Central memory CD8-positive, alpha-beta T cell (primary cell): ENCODE data around the gene CD28.
"Not testable (repeated sequence)": the region's sequence is repeated elsewhere in the genome, so short reads cannot be mapped to it uniquely, and the experiment has no call there.

Experiments used
- ATAC-seq: fragments of 150-1000 bp; cut with Tn5 transposase; replicated peaks from 2 replicates; pipeline ENCODE4 v1.10.0; 2022; ENCODE audit warnings: mild to moderate bottlenecking, moderate FRiP score, moderate number of reproducible peaks; ENCODE audit not compliant: poor library complexity, severe bottlenecking; ENCODE audit errors: extremely low read depth
- DNase-seq, 2 donors: peaks; one replicate each; pipeline ENCODE4 v3.0.0; 2021; ENCODE audit warnings: low spot score in 2 of 2
- H3K27ac Mint-ChIP-seq: one replicate; pipeline ENCODE4 v1.8.0; 2022; ENCODE audit warnings: low read depth, mild to moderate bottlenecking, moderate library complexity, mixed read lengths
- H3K27me3 Mint-ChIP-seq: one replicate; pipeline ENCODE4 v1.8.0; 2022; ENCODE audit warnings: mixed read lengths
- H3K36me3 Mint-ChIP-seq: one replicate; pipeline ENCODE4 v1.8.0; 2022; ENCODE audit warnings: mild to moderate bottlenecking, moderate library complexity, mixed read lengths; ENCODE audit not compliant: insufficient read depth
- H3K4me1 Mint-ChIP-seq: one replicate; pipeline ENCODE4 v1.8.0; 2022; ENCODE audit warnings: mixed read lengths
- H3K4me3 Mint-ChIP-seq: one replicate; pipeline ENCODE4 v1.8.0; 2022; ENCODE audit warnings: mild to moderate bottlenecking, moderate library complexity, mixed read lengths
- H3K9me3 Mint-ChIP-seq: one replicate; pipeline ENCODE4 v1.8.0; 2022; ENCODE audit warnings: mixed read lengths

CD28 gene

GRCh38 chr2:203690441-203691047, 15.9 kb upstream of the CD28 start:
- peak overlapping the region; percentile 59 for H3K4me3 Mint-ChIP-seq

GRCh38 chr2:203691149-203691548, 15.3 kb upstream of the CD28 start:
- DNase-seq (no peak), ATAC-seq (no peak)
- Mint-ChIP-seq H3K9me3 (no peaks in the 10 kb centered on the region), H3K27ac (no peak overlapping the region), H3K27me3 (no peaks in the 10 kb centered on the region), H3K4me1 (peaks cover 16% of the 10 kb centered on the region), H3K36me3 (no peaks in the 10 kb centered on the region), H3K4me3 (no peak overlapping the region)

More at GRCh38 chr2:203690441-203691047, 15.9 kb upstream of the CD28 start:
- Mint-ChIP-seq H3K27me3 (no peaks in the 10 kb centered on the region), H3K9me3 (no peaks in the 10 kb centered on the region), H3K27ac (peak overlapping the region; percentile 69), H3K36me3 (no peaks in the 10 kb centered on the region), H3K4me1 (peaks cover 16% of the 10 kb centered on the region)
- ATAC-seq: no peak
- no peak for DNase-seq

DNA sequence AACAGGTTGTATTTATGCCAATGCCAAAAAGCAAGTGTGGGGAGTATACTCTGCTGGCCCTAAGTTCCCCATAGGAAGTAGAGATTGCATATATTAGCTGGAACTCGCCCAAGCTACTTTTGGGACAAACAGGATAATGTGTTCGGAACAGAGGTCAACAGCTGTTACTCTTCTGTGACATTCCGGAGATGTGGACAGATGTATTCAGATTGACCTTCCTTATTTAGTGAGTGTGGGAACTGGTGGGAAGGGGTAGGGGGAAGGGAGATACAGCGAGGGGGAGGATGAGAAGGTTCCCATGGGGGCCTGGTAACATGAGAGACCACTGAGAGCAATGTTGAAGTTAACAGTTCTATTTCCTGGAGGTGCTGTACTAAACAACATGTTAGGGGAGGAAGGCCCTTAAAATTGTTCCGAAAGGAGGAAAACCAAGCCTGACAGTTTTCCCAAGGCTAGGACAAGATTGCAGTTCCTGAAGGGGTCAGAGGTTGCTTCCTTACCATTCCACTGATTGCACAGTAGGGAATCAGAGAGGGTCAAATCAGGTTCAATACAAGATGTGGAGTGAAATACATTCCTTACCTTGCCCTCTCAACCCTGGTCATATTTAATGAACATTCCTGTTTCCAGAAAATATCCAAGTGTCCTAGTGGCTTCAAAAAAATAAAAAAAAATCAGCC, 14.3 kb upstream of the CD28 start:
- Mint-ChIP-seq H3K27ac (no peak overlapping the region), H3K36me3 (no peaks in the 10 kb centered on the region), H3K4me3 (no peak overlapping the region), H3K9me3 (no peaks in the 10 kb centered on the region), H3K27me3 (no peaks in the 10 kb centered on the region), H3K4me1 (peaks cover 16% of the 10 kb centered on the region)
- no peak for DNase-seq
- ATAC-seq: no peak

DNA sequence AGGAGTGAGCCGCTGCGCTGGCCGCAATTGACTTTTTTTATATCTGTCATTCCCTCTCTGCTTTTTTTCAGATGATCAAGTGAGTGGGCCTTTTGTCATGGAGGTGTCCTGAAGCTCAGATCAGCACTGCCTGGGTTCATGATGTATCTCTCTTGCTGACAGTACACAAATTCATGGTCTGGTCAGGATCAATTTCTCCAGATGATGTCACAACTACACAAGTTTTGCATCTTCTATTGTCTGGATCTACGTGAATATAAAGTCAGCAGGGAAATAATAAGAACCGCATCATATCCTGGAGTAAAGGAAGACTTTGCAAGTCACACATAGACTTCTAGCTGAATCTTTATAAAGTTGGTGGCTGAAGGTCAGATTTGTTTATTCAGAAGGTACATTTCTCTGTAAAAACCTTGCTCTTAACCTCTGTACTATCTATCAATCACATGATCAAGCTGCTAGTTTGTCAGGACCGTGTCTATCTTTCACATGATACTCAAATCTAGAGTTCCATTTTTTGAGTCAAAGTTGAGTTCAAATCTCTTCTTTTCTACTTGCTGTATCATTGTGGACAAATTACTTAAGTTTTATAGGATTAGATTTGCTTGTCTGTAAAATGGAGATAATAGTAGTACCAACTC, 13.1 kb upstream of the CD28 start:
- Mint-ChIP-seq H3K4me3 (no peak overlapping the region), H3K4me1 (peaks cover 16% of the 10 kb centered on the region), H3K36me3 (no peaks in the 10 kb centered on the region), H3K27me3 (no peaks in the 10 kb centered on the region), H3K27ac (no peak overlapping the region), H3K9me3 (no peaks in the 10 kb centered on the region)
- no peak for ATAC-seq
- DNase-seq: no peak

- peaks cover 16% of the 10 kb centered on the region for H3K4me1 Mint-ChIP-seq
- no peak overlapping the region for H3K4me3 Mint-ChIP-seq
- ATAC-seq (no peak), DNase-seq (no peak)
- H3K36me3 Mint-ChIP-seq: no peaks in the 10 kb centered on the region
- H3K9me3 Mint-ChIP-seq: no peaks in the 10 kb centered on the region
- H3K27ac Mint-ChIP-seq: no peak overlapping the region
- H3K27me3 Mint-ChIP-seq: no peaks in the 10 kb centered on the region
Measured at GRCh38 chr2:203694191-203694590, 12.2 kb upstream of the CD28 start.

- Mint-ChIP-seq H3K9me3 (no peaks in the 10 kb centered on the region), H3K4me3 (no peak overlapping the region), H3K4me1 (no peaks in the 10 kb centered on the region), H3K27me3 (no peaks in the 10 kb centered on the region), H3K36me3 (no peaks in the 10 kb centered on the region), H3K27ac (no peak overlapping the region)
- DNase-seq: no peak
- no peak for ATAC-seq
Measured at GRCh38 chr2:203697190-203697589, 9.2 kb upstream of the CD28 start.

- not testable (repeated sequence) for H3K36me3 Mint-ChIP-seq, H3K27ac Mint-ChIP-seq, H3K9me3 Mint-ChIP-seq, H3K4me1 Mint-ChIP-seq, H3K27me3 Mint-ChIP-seq, DNase-seq, ATAC-seq, H3K4me3 Mint-ChIP-seq
Measured at GRCh38 chr2:203697763-203698162, 8.7 kb upstream of the CD28 start.

- H3K4me3 Mint-ChIP-seq, H3K27ac Mint-ChIP-seq, ATAC-seq, H3K4me1 Mint-ChIP-seq, H3K36me3 Mint-ChIP-seq, H3K27me3 Mint-ChIP-seq, H3K9me3 Mint-ChIP-seq, DNase-seq: not testable (repeated sequence)
Measured at GRCh38 chr2:203698410-203698809, 8.0 kb upstream of the CD28 start.

GRCh38 chr2:203704430-203704829, 2.0 kb upstream of the CD28 start:
- Mint-ChIP-seq H3K27me3 (no peaks in the 10 kb centered on the region), H3K9me3 (no peaks in the 10 kb centered on the region), H3K4me1 (peaks cover 34% of the 10 kb centered on the region), H3K36me3 (peaks cover 28% of the 10 kb centered on the region), H3K4me3 (peak overlapping the region; percentile 8), H3K27ac (peak overlapping the region; percentile 99)
- DNase-seq (no peak), ATAC-seq (no peak)

- H3K27ac Mint-ChIP-seq: peak overlapping the region; percentile 99
- H3K4me1 Mint-ChIP-seq: peaks cover 37% of the 10 kb centered on the region
- H3K9me3 Mint-ChIP-seq: no peaks in the 10 kb centered on the region
- peaks cover 28% of the 10 kb centered on the region for H3K36me3 Mint-ChIP-seq
- no peaks in the 10 kb centered on the region for H3K27me3 Mint-ChIP-seq
- peak overlapping the region; percentile 78 for H3K4me3 Mint-ChIP-seq
- ATAC-seq (peak; percentile 4), DNase-seq (peak in 1 of 2 donors; percentile 26)
Measured at GRCh38 chr2:203705178-203705577, 1.3 kb upstream of the CD28 start.

DNA sequence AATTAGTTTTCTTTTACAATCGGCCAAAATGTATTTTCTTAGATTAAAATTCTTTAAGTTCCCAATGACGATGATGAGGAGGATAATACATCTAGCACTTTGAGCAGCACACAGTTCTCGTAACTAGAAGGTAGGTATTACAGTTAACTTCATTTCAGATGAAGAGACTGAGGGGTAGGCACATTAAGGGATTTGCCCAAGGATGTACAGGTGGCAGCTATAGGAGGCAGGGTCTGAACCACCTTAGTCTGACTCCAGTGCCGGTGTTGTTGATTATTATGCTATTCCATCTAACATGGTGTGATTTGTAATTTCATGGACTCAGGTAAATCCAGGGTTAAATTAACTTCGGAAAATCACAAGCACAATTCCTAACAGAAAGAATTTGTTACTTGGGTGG, 1.1 kb downstream of the CD28 start:
- Mint-ChIP-seq H3K4me1 (peaks cover 56% of the 10 kb centered on the region), H3K27ac (peak overlapping the region; percentile 99), H3K4me3 (peak overlapping the region; percentile 78), H3K27me3 (no peaks in the 10 kb centered on the region), H3K36me3 (peaks cover 43% of the 10 kb centered on the region), H3K9me3 (no peaks in the 10 kb centered on the region)
- DNase-seq (no peak), ATAC-seq (no peak)

DNA sequence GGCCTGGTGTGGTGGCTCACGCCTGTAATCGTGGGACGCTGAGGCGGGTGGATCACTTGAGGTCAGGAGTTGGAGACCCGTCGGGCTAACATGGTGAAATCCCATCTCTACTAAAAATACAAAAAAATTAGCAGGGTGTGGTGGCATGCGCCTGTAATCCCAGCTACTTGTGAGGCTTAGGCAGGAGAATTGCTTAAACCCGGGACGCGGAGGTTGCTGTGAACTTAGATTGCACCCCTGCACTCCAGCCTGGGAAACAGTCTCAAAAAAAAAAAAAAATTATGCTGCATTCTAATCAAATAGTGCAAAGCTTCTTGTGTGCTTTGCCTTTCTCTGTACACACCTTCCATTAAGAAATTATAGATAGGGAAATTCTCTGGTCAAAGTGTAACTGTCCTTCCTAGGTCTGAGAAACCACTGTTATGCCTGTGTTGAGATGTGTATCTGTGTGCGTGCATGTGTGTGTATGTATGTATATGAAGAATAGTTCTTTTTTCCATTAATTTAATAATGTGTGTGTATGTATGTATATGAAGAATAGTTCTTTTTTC, 2.5 kb downstream of the CD28 start:
- Mint-ChIP-seq H3K36me3 (peaks cover 55% of the 10 kb centered on the region), H3K27me3 (no peaks in the 10 kb centered on the region), H3K9me3 (no peaks in the 10 kb centered on the region), H3K27ac (peak overlapping the region; percentile 99), H3K4me3 (peak overlapping the region; percentile 78), H3K4me1 (peaks cover 68% of the 10 kb centered on the region)
- DNase-seq (no peak), ATAC-seq (no peak)
